ENCODE data around the gene RPL31. TPM values are rescaled to one million over a fixed set of nuclear protein-coding genes. Genes with fewer than 3 reads are reported as not detected.
A peak's percentile ranks its signal among the peaks of the same experiment; 100 is the strongest.

RPL31 gene
- total and polyA plus RNA-seq, 9 of the 15 experiments (the other 6 are each of a cell fraction or from before 2014, with no cell fraction given): 1,176 to 6,037 (median 2,997) TPM

GRCh38 chr2:101030866-101031554 is 28.9 kb downstream of the RPL31 start (continued):
- no peak for TF ChIP-seq AFF1 (IDR thresholded peaks at IDR 0.05; ENCODE audit: low read depth in 1 of 2, partially characterized antibody in 2 of 2)

DNA sequence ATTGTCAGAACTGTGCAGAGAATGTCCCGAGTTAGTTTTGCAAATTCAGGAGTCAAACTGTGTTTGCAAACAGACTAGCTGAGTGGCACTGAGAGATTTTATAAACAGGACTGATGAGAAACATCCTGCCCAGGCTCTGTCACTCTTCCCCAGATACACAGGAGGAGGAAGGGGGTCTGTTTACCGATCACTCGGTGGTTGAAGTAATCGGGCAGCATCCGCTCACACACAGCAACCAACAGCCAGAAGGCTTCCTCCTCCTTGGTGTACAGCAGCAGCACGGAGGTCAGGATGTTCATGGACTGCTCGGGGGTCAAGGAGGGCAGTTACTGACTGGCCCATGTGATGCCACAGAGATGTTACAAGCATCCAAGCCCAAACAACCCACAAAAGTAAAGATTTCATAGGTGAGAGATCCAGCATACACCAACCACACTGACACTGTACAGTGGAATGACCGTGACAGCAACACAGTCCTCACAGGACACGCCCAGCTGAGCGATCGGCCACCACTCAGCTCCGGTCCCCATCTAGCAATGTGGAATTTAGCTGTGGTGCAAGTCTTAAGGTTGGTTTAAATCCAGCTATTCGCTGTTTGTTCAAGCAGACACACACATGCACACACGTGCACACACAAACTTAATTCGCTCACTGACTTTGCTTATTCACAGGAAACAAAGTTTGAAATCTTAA is 30.1 kb downstream of the RPL31 start:
- no TSS peak for BruUV-seq (replicated peaks)
- ATAC-seq (peak; percentile 50; the same call in 1 of the 3 replicates), DNase-seq (ENCODE audit: extremely low read depth in 1 of 4, low spot score in 3 of 4) (no peak), FAIRE-seq (no peak)
- Histone ChIP-seq H3K9me3 (replicated peaks; ENCODE audit: control insufficient read depth, insufficient read depth, low read depth, low read length) (no peaks in the 10 kb centered on the region), H3K4me2 (ENCODE audit: insufficient read depth, low read length) (no peak overlapping the region), H3K4me3 (no peak overlapping the region), H3K79me2 (ENCODE audit: control insufficient read depth, insufficient read depth, low read length) (no peaks in the 10 kb centered on the region), H3K36me3 (ENCODE audit: control insufficient read depth, insufficient read depth, low read length) (no peaks in the 10 kb centered on the region), H3K4me1 (replicated peaks in 1 of 2; ENCODE audit: control insufficient read depth in 2 of 2, insufficient read depth in 2 of 2, low read length in 2 of 2) (peaks cover 0 to 3% of the 10 kb centered on the region in 2 experiments; a peak in 2 of 5 replicates), H3K27me3 (ENCODE audit: control insufficient read depth in 2 of 2, insufficient read depth in 2 of 2, low read length in 2 of 2) (peaks cover 9 to 51% of the 10 kb centered on the region in 2 experiments; a peak in 3 of 5 replicates), H3K9me1 (ENCODE audit: control insufficient read depth, insufficient read depth, low read length) (no peaks in the 10 kb centered on the region), H2AFZ (ENCODE audit: low read depth, low read length) (no peak overlapping the region), H4K20me1 (replicated peaks; ENCODE audit: control insufficient read depth, insufficient read depth, low read length) (no peaks in the 10 kb centered on the region), H3K27ac (ENCODE audit: extremely low read depth, low read depth, low read length) (no peak overlapping the region), H3K9ac (ENCODE audit: insufficient read depth in 1 of 2, low read depth in 2 of 2, low read length in 2 of 2) (no peak overlapping the region)
- TF ChIP-seq GTF2E2 (tag; IDR thresholded peaks at IDR 0.05) (no peak), TBL1XR1 (IDR thresholded peaks at IDR 0.05; ENCODE audit: low read length in 2 of 2) (no peak)
- TF ChIP-seq, protein P1, sequence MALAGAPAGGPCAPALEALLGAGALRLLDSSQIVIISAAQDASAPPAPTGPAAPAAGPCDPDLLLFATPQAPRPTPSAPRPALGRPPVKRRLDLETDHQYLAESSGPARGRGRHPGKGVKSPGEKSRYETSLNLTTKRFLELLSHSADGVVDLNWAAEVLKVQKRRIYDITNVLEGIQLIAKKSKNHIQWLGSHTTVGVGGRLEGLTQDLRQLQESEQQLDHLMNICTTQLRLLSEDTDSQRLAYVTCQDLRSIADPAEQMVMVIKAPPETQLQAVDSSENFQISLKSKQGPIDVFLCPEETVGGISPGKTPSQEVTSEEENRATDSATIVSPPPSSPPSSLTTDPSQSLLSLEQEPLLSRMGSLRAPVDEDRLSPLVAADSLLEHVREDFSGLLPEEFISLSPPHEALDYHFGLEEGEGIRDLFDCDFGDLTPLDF (CRISPR knock-in tag; IDR thresholded peaks at IDR 0.05): no peak
- CTCF ChIA-PET (ENCODE audit: low intra/inter-chr PET ratio): no interaction called here
- intact Hi-C loops (cut with micrococcal nuclease) (loop anchor here (10.0 kb wide), 1 partner anchor 373 kb away; no protein-coding TSS in a partner anchor), in situ Hi-C loops (cut with MboI) (loop anchor here (10.0 kb wide), 1 partner anchor 303 kb away; no protein-coding TSS in a partner anchor)
- POLR2A ChIA-PET: interaction anchor here (0.6 kb wide), 2 partner anchors 30 to 144 kb away, joined by 3 to 4 read pairs; partner anchors contain the start of gene RPL31
- WGBS (ENCODE audit: insufficient coverage, low coverage, missing lambda C conversion rate): 14% methylated on average over 15 of the region's 15 CpGs
